CD14-positive monocyte (primary cell): ENCODE results near the gene PTK7. TPM values are rescaled to one million over a fixed set of nuclear protein-coding genes. Genes with fewer than 3 reads are reported as not detected.

Source experiments
- DNase-seq, 3 donors: peaks; one replicate each; pipeline ENCODE4 v3.0.0-alpha.2; 2011 to 2022
- H2AFZ ChIP-seq: 2 replicates; pipeline ENCODE4 v1.6.0; 2012; ENCODE audit warnings: mild to moderate bottlenecking, low read depth, low read length, inconsistent platforms; ENCODE audit not compliant: insufficient read depth, poor library complexity, severe bottlenecking
- H3K27ac ChIP-seq, 2 donors: 1 replicate in 1 of 2; 2 replicates in 1 of 2; pipeline ENCODE4 v1.5.1; 2012 to 2013; ENCODE audit warnings: low read length in 2 of 2, control low read depth in 1 of 2, inconsistent platforms in 1 of 2, low read depth in 1 of 2, mild to moderate bottlenecking in 1 of 2
- H3K27me3 ChIP-seq, 2 donors: one replicate each; pipeline versions ENCODE4 v1.6.0 to v1.6.1; 2011 to 2013; ENCODE audit warnings: low read length in 2 of 2; ENCODE audit not compliant: control insufficient read depth in 2 of 2, insufficient read depth in 2 of 2
- H3K36me3 ChIP-seq, 2 donors: replicated peaks in 1 of 2; 1 replicate in 1 of 2; 2 replicates in 1 of 2; pipeline versions ENCODE4 v1.5.1 to v1.6.1; 2012 to 2013; ENCODE audit warnings: low read length in 2 of 2, control low read depth in 1 of 2, inconsistent platforms in 1 of 2, mild to moderate bottlenecking in 1 of 2; ENCODE audit not compliant: insufficient read depth in 2 of 2, control insufficient read depth in 1 of 2
- H3K4me1 ChIP-seq, 2 donors: 1 replicate in 1 of 2; 2 replicates in 1 of 2; pipeline versions ENCODE4 v1.5.1 to v1.6.1; 2012 to 2013; ENCODE audit warnings: low read length in 2 of 2, control low read depth in 1 of 2, inconsistent platforms in 1 of 2, mild to moderate bottlenecking in 1 of 2, moderate library complexity in 1 of 2; ENCODE audit not compliant: insufficient read depth in 2 of 2, control insufficient read depth in 1 of 2
- H3K4me2 ChIP-seq: replicated peaks from 2 replicates; pipeline ENCODE3; 2012; ENCODE audit warnings: low read length, moderate library complexity, mild to moderate bottlenecking; ENCODE audit not compliant: poor library complexity, severe bottlenecking; ENCODE audit errors: extremely low read depth
- H3K4me3 ChIP-seq, 3 experiments: fragments of 200-600 bp in 1 of 3; sonication (generic) in 1 of 3; replicated peaks in 1 of 3; 1 replicate in 2 of 3; 2 replicates in 1 of 3; pipeline ENCODE4 v1.5.1; 2011 to 2013; ENCODE audit warnings: low read length in 3 of 3, mild to moderate bottlenecking in 3 of 3, control low read depth in 2 of 3, low read depth in 2 of 3, inconsistent platforms in 1 of 3, moderate library complexity in 1 of 3
- H3K79me2 ChIP-seq: 2 replicates; pipeline ENCODE4 v1.6.0; 2012; ENCODE audit warnings: mild to moderate bottlenecking, control low read depth, inconsistent platforms, low read length, moderate library complexity; ENCODE audit not compliant: insufficient read depth
- H3K9ac ChIP-seq: 2 replicates; pipeline ENCODE4 v1.6.0; 2017; ENCODE audit warnings: low read length, mild to moderate bottlenecking; ENCODE audit not compliant: insufficient read depth, poor library complexity, severe bottlenecking
- H3K9me3 ChIP-seq, 2 donors: replicated peaks in 1 of 2; 1 replicate in 1 of 2; 2 replicates in 1 of 2; pipeline versions ENCODE4 v1.5.1 to v1.6.1; 2012 to 2013; ENCODE audit warnings: low read length in 2 of 2, control low read depth in 1 of 2; ENCODE audit not compliant: control insufficient read depth in 1 of 2, insufficient read depth in 1 of 2
- H4K20me1 ChIP-seq: 2 replicates; pipeline ENCODE4 v1.6.0; 2012; ENCODE audit warnings: mild to moderate bottlenecking, low read length, control low read depth, moderate library complexity; ENCODE audit not compliant: insufficient read depth
- H3K27ac Mint-ChIP-seq, 7 donors: one replicate each; pipeline ENCODE4 v1.8.0; 2020; ENCODE audit warnings: mild to moderate bottlenecking in 7 of 7, mixed read lengths in 7 of 7, moderate library complexity in 6 of 7, inconsistent platforms in 2 of 7
- H3K27me3 Mint-ChIP-seq, 3 donors: one replicate each; pipeline ENCODE4 v1.8.0; 2021 to 2022; ENCODE audit warnings: low read depth in 3 of 3, mild to moderate bottlenecking in 3 of 3, mixed read lengths in 3 of 3, moderate library complexity in 3 of 3, inconsistent platforms in 1 of 3
- H3K36me3 Mint-ChIP-seq, 2 donors: one replicate each; pipeline ENCODE4 v1.8.0; 2020; ENCODE audit warnings: mixed read lengths in 2 of 2, inconsistent platforms in 1 of 2, mild to moderate bottlenecking in 1 of 2
- H3K4me1 Mint-ChIP-seq: one replicate; pipeline ENCODE4 v1.8.0; 2020; ENCODE audit warnings: mild to moderate bottlenecking, mixed read lengths
- H3K4me3 Mint-ChIP-seq, 2 donors: one replicate each; pipeline ENCODE4 v1.8.0; 2020; ENCODE audit warnings: mild to moderate bottlenecking in 2 of 2, mixed read lengths in 2 of 2, moderate library complexity in 1 of 2
- H3K9me3 Mint-ChIP-seq, 7 donors: one replicate each; pipeline ENCODE4 v1.8.0; 2020 to 2022; ENCODE audit warnings: mixed read lengths in 7 of 7, mild to moderate bottlenecking in 6 of 7, moderate library complexity in 6 of 7, inconsistent platforms in 2 of 7
- CTCF ChIP-seq: fragments of 200-600 bp; IDR thresholded peaks from one replicate; pipeline ENCODE4 v1.8.0; 2022; ENCODE audit warnings: antibody characterized with exemption, mild to moderate bottlenecking
- WGBS: methylation state at CpG from one replicate; pipeline ENCODE4 v1.1.5; 2013; ENCODE audit warnings: missing lambda C conversion rate; ENCODE audit not compliant: insufficient coverage; 5-methylcytosine and 5-hydroxymethylcytosine counted together
- intact Hi-C, 2 donors: fragments of 100-400 bp; cut with micrococcal nuclease; formaldehyde crosslinking; loops; one replicate each; pipeline versions ENCODE4 v1.15.0 to v1.15.1; 2023
- polyA plus RNA-seq, 3 donors: library from polyadenylated mRNA; depleted of rRNA in 1 of 3; unstranded in 2 of 3; stranded (reverse) in 1 of 3; fragments of 300-500 nt in 2 of 3; fragments of >200 nt in 1 of 3; fragmentation: Illumina TruSeq in 2 of 3; gene quantifications; 1 replicate in 2 of 3; 2 replicates in 1 of 3; pipeline ENCODE4 v1.2.3, GENCODE V29; 2012 to 2021

Gene PTK7
- polyA plus RNA-seq, 3 donors: 0.19 TPM; not detected in 2

- Histone ChIP-seq H3K79me2 (no peaks in the 10 kb centered on the region), H3K4me1 (no peaks in the 10 kb centered on the region), H3K27ac (no peak overlapping the region), H3K9me3 (no peaks in the 10 kb centered on the region), H4K20me1 (no peaks in the 10 kb centered on the region), H2AFZ (no peak overlapping the region), H3K36me3 (peaks cover 70 to 78% of the 10 kb centered on the region in 2 donors), H3K4me3 (no peak overlapping the region), H3K27me3 (no peaks in the 10 kb centered on the region), H3K4me2 (no peak overlapping the region), H3K9ac (no peak overlapping the region)
- Mint-ChIP-seq H3K36me3 (peaks cover 55 to 75% of the 10 kb centered on the region in 2 donors), H3K4me1 (peaks cover 2% of the 10 kb centered on the region), H3K27ac (peak overlapping the region in 1 of 7 donors; percentile 58), H3K4me3 (no peak overlapping the region), H3K27me3 (no peaks in the 10 kb centered on the region), H3K9me3 (no peaks in the 10 kb centered on the region)
- TF ChIP-seq CTCF: no peak
- intact Hi-C loops: no loop called here
- no peak for DNase-seq
- 95% methylated on average over 4 of the region's 5 CpGs for WGBS
Measured at GRCh38 chr6:43193929-43194328, 117.8 kb downstream of the PTK7 start.

GRCh38 chr6:43196337-43196736, 120.2 kb downstream of the PTK7 start:
- Mint-ChIP-seq H3K27ac (no peak overlapping the region), H3K27me3 (no peaks in the 10 kb centered on the region), H3K9me3 (no peaks in the 10 kb centered on the region), H3K4me3 (no peak overlapping the region), H3K36me3 (peaks cover 71 to 87% of the 10 kb centered on the region in 2 donors), H3K4me1 (no peaks in the 10 kb centered on the region)
- intact Hi-C loops: no loop called here
- Histone ChIP-seq H3K79me2 (no peaks in the 10 kb centered on the region), H3K9ac (no peak overlapping the region), H3K27ac (no peak overlapping the region), H3K36me3 (peaks cover 77 to 93% of the 10 kb centered on the region in 2 donors), H3K9me3 (no peaks in the 10 kb centered on the region), H3K4me1 (no peaks in the 10 kb centered on the region), H4K20me1 (no peaks in the 10 kb centered on the region), H3K4me3 (no peak overlapping the region), H3K27me3 (no peaks in the 10 kb centered on the region), H3K4me2 (no peak overlapping the region), H2AFZ (no peak overlapping the region)
- 96% methylated on average over 4 of the region's 5 CpGs for WGBS
- DNase-seq: no peak
- no peak for TF ChIP-seq CTCF
